GM11168 (cell line): ENCODE measurements around the gene RPS6KA2.

ENCODE experiments used
- in situ Hi-C: fragments of 300-500 bp; cut with MboI; formaldehyde crosslinking; loops from one replicate; pipeline ENCODE4 v1.12.0; 2022; ENCODE audit warnings: low sequenced_read_pairs; ENCODE audit not compliant: unreplicated experiment

Gene RPS6KA2

DNA sequence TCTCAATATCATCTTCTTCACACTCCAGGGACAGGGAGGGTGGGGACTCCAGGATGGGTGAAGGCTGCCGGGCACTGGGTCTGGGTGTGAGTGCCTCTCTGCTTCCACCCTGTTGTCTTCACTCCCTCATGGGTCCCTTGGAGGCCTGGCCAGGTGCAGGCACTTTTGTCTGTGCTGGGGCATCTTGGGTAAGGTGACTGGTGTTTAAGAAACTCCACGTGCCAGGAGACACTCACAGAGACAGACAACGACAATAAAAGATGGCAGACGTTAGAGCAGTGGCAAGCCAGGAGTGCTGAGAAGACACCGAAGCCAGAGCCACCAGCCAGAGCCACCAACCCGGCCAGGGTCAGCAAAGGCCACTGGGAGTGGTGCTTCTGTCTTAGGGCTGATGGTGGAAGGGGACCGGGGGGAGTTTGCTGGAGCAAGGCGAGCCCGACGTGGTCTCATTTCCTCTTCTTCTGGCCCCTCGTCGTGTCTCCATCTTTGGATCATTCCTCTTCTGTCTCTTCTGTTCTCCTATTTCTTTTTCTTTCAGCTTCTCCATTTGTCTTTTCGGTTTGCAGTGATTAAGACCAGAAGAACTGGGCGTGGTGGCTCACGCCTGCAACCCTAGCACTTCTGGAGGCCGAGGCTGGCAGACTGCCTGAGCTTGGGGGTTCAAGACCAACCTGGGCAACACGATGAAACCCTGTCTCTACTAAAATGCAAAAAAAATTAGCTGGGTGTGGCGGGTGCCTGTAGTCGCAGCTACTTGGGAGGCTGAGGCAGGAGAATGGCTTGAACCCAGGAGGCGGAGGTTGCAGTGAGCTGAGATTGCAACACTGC lies 131.3 kb downstream of the RPS6KA2 start:
- in situ Hi-C loops = no loop called here

DNA sequence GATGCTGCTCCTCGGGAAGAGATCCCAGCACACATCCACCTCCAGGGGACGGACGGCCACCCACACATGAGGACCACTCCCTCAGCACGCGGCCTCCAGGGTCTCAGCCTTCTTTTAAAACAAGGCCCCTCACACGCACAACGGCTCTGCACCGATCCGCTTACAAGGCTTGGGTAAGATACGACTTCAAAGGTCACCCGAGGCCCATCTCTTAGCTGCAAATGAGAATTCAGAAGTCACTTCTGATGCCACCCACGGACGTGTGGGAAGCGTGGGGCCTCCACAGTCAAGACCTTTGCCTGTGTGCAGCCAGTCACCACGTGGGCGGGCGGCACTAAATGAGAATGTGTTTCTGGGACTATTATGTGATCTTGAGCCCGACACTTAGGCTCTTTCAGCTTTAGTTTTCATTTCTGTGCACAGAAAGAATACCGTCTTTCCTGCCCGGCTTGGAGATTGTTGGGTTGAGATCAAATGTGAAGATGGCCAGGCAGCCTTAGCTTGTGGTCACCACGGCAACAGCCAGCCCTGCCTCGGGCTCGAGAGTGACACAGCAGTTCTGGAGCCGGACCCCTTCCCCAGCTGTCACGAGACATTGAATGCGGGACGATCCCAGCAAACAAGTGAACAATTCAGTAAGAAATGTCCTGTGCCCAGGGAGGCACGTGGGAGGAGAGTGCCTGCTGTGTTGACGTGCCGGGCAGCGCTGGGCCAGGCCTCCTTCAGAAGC lies 132.1 kb downstream of the RPS6KA2 start:
- in situ Hi-C loops = no loop called here

DNA sequence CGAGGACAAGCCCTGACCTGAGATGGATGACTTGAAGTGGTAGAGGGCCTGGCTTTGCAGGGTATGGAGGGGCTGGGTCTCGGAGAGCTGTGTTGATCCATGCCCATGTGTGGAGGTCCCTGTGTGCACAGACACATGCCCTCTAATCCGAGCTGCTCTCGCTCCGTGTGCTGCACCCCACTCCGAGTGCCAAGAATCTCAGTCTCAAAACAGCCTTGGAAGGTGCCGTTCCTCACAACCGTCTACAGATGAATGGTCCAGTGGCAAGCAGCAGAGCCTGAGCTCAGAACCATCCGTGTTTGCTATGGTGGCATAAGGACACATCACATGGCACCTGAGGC lies 133.0 kb downstream of the RPS6KA2 start:
- in situ Hi-C loops = no loop called here

DNA sequence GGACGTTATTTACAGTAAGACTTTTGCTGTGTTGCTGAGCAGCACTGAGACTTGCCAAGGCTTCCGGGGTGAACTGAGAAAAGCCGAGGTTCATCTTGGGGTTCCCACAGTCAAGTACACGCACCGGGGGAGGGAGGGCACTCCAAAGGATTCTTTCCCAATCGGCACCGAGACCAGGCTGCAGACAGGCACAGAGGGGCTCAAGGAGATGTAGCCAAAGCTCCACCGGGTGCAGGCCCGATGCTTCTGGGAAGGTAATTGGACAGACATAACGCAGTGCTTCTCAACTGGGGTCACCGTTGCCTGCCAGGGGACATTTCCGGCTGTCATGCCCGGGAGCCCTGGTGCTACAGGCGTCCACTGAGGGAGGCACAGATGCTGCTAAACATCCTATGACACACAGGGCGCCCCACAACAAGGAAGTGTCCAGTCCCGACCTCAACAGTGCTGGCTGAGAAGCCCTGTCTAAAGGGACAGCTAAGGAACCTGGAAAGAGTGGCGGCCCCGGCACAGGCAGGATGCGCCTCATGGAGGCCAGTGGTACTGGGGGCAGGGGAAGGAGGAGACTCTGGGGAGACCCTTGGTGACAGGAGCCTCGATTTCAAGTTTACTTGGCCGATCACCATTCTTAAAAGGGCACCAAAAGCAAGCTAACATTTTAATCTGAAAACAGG lies 133.5 kb downstream of the RPS6KA2 start:
- in situ Hi-C loops = no loop called here

DNA sequence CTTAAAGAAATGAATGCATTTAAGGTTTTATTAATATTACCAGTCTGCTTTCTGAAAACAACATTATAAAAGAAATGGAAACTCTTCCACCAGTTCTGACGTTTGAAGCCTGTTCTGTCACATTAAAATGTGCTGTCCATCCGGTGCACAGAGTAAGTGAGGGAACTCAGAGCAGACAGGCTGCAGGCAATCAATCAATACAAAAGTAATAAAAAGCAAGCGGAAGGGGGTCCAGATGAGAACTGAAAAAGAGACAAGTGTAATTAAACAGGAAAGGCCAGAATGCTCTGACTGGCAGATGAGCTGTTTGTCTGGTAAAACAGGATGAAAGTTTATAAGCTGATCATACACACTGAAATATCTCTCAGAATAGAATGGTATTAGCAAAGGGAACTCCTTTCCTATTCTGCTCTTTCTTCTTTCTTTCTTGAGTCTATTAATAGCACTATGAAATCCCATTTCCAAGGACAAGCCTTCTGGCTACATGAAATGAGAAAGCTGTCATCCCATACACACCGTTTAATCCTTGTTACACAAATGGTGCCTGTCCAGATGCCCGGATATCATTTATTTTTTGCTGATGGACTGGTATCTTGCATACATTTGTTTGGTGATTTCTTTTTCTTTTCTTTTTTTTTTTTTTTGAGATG lies 134.8 kb downstream of the RPS6KA2 start:
- in situ Hi-C loops = no loop called here

DNA sequence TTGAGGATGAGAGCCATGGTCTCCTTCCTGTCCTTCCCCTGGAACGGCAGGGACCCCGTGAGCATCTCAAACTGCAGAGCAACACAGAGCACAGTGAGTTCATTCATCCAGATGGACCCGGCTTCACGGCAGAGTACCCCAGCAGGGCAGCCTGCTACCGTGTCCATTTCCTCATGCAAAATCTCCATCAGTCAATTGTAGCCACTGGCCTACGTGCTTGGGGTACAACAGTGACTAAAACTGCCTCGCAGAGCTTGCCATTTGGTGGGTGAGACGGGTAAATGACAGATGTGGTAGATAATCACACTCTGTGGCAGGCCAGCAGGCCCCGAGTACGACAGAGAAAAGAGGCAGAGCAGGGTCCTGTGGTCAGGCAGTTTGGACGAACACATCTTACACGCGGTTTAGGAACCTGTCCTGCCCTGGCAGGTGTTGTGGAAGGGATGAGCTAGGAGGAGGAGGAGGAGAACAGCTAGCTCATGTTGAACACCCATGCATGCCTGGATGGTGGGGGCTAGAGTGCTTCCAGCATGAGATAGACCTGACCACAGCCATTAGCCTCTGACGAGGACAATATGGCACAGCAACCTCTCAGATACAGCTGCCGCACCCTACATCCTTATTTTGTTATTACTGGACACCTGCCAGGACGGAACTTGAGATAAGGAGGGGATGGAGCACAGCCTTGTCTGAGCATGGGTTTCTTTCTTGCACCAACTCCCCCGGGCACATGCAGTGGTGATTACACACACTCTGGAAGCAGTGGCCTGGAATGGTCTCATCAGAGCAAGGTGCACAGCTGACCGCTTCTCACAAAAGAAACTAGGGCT lies 136.2 kb downstream of the RPS6KA2 start:
- in situ Hi-C loops = no loop called here

DNA sequence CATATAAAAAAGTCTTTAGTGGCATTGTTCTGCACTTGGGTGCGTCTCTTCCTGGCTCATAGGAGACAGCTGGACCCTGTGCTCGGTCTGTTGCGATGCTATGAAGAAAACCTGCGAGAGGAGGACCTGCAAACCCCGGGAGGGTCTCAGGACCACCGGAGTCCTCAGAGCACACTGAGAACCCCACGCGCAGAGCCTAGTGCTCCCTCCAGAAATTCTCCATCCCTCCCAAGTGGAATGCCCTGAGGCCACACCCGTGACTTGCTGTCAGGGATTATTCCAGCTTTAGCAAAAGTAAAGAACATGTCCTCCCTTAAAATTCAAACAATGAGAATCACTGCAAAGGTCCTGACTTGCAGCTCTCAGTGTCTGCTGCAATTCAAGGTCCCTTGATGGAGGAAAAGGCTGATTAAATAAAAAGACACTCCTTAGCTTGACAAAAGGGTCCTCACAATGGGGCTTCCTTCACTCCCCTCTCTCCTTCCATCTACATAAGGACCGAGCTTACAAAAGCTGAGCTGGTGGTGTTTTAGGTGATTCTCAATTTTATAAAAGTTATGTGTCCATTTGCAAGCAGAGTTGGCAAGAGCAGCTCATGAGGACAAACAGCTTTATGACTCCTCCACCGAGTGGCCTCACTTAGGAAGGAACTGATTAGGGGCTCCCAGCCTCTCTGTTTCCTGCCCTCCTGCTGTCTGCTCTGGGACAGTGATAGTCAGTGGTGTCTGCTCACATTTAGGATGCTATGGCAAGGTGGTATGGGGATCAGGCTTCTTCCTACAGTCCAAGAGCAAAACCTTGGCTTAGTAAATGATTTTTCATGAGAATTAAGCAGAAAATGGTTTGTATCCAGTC lies 137.5 kb downstream of the RPS6KA2 start:
- in situ Hi-C loops = no loop called here

DNA sequence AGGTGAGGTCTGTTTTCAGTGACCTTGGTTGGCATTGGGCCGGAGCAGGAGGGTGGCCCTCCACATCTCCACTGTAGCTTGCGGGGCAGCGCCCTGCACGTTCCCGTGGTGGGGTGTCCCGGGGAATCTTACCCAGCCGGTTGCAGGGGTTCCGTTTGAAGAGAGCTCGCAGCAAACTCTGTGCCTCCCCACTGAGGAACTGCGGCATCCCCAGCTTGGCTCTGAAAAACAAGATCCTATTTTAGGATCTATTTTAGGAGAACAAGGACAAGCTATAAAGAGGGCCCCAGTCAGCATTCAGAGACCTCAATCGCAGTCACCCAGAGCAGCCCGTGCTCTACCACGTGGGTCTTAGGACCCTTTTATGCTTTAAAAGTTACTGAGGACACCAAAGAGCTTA lies 138.3 kb downstream of the RPS6KA2 start:
- in situ Hi-C loops = no loop called here

DNA sequence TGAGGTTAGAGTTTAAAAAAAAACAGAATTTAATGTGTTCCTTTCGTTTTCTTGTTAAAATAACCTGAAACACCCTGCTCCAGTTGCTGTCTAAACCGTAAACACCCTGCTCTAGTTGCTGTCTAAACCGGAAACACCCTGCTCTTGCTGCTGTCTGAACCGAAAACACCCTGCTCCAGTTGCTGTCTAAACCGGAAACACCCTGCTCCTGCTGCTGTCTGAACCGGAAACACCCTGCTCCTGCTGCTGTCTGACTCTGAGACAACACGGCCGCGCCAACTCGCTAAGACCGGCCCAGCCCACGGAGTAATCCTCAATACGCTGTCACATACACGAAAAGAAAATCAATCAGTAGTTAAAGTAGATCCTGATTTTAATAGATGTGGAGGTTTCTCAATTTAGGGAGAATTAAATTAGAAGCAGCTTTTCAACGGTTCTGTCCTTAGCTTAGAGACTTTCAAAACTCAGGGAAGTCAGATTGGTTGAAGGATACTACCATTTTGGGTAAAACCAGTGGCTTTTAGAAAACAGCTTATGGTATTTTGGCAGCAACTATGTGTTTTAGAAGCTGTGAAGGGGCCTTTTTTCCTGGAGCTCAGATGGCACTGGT lies 138.9 kb downstream of the RPS6KA2 start:
- in situ Hi-C loops = no loop called here

DNA sequence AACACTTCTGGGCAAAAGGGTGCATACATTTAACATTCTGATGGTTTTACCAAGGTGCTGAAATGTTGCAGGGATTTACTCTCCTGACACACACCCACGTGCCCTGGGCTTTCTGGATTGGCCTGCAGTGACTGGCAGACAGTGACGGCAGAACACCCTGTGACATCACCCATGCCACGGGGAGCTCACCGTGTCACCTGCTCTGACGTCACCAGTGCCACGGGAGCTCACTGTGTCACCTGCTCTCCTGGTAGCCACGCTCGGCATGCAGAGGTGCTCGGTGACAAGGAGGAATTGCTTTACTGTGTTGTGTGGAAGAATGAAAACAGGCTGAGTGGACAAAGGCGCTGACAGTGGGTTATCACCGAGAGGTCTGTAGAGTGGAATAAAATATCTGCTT lies 139.9 kb downstream of the RPS6KA2 start:
- in situ Hi-C loops = no loop called here

DNA sequence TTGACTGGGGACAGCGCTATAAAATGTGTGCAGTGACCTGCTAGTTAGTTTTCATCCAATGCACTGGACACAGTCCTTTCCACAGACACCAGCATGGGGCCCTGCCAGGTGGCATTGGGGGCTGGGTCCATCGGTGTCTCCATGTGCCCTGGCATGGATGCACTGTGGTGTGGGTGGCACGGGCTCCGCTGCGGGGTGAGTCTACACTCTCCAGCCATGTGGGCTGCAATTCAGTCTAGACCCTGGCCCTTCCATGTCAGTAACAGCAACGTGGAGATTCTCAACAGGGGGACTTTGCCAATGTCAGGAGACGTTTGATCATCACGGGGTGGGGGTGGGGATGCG lies 140.5 kb downstream of the RPS6KA2 start:
- in situ Hi-C loops = no loop called here

DNA sequence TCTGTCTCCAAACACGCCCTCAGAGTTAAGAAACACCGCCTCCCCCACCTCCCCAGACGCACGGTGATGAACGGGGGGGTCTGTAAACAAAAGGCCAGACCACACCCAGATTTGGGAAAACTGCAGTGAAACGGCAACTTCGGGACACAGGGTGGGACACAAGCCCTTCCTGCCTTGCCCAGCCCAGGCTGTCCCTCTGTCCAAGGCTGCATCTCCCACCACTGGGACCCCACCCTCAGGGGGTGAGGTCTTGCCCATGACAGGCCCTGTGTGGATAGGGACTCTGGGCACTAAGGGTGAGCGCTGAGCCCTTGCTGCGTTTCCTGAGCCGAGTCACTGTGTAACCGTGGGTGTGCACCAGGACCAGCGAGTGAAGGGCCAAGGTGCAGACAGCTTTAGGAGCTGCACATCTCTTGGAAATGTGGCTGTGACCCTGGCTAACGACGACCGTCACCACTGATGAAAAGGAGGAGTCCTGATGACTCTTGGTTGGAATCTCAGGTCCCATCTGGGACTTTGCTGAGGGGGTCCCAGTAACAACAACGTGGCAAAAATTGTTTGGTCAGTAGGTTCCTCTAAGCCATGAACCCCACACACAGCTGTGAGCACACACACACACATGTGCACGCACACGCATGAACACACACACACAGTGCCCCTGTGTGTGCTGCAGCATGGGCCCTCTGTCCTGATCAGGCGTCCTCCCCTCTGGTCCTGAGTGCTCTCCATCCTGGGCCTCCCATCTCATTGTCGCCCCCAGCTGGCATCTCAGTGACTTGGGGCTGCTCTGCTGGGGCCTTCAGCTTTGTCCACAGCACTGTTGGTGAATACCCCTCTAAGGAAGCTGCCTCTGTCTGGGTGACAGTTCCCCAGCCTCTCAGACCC lies 141.2 kb downstream of the RPS6KA2 start:
- in situ Hi-C loops = no loop called here

DNA sequence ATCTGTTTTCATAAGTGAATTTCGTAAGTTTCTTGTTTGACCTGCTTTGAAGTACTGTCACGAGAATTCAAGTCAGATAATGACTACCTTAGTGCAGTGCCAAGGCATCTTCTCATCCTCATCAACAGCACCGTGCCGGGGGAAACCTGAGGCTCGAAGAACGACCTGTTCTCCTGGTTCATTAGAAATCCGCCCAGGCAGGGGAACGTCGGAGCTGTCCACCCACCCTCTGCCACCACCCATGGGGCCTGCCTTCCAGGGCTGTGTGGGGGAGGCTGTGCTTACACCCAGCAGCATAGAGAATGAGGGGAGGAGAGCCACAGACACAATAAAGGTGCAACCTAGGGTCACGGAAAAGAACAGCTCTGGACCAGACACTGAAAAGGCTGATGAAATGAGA lies 142.2 kb downstream of the RPS6KA2 start:
- in situ Hi-C loops = no loop called here

DNA sequence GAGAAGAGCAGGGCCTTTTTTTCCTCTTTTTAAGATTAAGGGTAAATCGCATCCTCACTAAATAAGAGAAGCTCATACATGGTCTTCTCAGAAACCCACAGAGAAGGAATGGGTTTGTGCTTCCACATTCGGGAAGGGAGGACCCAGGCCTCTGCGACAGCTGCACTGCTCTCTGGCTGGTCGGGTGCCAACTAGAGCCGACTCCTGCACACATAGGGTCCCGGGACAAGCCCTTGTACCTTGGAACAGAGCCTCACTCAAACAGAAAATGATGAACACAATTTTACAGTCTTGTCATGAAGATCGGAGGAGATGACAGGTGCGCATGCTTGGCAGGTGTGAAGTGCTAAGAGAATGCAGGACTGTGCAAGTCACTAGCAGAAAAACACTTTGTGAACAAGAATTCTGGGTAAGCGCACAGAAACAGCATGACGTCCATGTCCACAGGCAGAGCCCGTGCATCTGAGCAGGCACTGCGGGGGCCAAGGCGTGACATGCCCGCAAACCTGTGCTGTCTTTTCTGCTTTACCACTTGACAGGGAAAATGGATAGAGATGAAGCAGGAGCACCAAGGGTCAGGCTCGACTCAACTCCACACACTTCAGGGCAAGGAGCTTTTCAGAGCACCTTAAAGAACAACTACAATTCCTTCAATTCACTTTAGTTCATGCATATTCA lies 143.3 kb downstream of the RPS6KA2 start:
- in situ Hi-C loops = no loop called here

DNA sequence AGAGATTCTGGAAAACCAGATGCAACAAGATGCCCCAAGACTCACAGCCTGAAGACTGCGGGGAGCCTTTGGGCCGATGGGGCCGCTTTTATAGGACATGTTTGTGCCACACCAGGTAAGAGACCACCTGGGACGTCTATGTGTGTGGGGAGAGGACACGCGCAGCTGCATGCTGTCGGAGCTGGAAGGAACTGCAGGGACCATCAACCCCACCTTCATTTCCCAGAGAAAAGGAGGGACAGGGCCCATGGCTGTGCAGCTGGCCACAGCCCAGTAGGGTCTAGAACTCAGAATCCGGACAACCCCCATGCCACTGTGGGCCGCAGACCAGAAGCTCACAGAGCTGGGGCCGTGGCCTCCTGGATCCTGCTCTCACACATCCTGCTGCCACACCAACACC lies 144.0 kb downstream of the RPS6KA2 start:
- in situ Hi-C loops = no loop called here

DNA sequence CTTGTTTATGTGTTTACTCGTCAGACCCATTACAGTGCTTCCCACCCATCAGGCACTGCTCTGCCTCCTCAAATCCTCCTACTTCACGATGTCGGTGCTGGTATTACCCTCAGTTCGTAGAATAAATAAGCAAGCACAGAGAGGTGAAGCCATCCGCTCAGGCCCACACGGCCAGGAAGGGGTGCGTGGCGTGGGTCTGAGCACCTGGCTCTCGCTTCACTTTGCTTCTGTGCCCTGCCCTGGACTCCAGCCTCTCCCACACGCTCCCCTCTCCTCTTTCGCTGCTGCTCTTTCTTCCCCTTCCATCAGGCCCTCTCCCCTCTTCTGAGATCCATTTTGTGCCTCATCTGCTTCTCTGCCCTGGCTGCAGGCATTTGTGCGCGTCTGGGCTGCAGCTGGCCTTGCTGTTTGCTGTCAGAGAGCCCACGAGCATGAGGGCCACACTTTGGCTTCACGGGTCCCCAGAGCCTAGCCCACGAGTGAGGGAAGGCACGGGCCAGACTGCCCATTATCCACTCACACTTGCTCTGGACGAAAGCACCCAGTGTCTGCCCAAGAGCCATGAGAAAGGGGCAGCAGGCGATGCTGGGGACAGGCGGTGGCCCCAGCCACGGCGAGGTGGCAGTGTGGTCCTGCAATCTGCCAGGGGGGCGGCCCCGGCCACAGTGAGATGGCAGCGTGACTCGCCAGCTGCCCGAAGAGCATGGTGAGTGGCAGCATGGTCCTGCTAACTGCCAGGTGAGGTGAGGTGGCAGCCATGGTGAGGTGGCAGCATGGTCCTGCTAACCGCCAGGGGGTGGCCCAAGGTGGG lies 148.1 kb downstream of the RPS6KA2 start:
- in situ Hi-C loops = no loop called here
